K562 (cell line): Measurements from ENCODE around the gene INTS1. TPM values are rescaled to one million over a fixed set of nuclear protein-coding genes. Genes with fewer than 3 reads are reported as not detected.

ENCODE experiments used
- ARHGAP35 ChIP-seq: fragments of 450-650 bp; IDR thresholded peaks from 2 replicates; pipeline ENCODE4 v1.6.1; 2018; ENCODE audit not compliant: partially characterized antibody
- ARID3A ChIP-seq: IDR thresholded peaks from 2 replicates; pipeline ENCODE4 v1.6.1; 2012; ENCODE audit warnings: low read depth, low read length, improper control_type of control experiment, borderline replicate concordance
- ATF1 ChIP-seq, 2 experiments: fragments of 450-650 bp in 1 of 2; IDR thresholded peaks; 2 replicates each; pipeline ENCODE4 v1.6.1; 2016; ENCODE audit warnings: missing compliant biosample characterization in 1 of 2, missing genetic modification characterization in 1 of 2
- CBX2 ChIP-seq: fragments of 200-600 bp; sonication (generic); IDR thresholded peaks from one replicate; pipeline ENCODE4 v1.6.1; 2012; ENCODE audit warnings: mild to moderate bottlenecking, low read length, inconsistent platforms; ENCODE audit not compliant: insufficient read depth, poor library complexity, severe bottlenecking
- CHD1 ChIP-seq: fragments of 200-600 bp; sonication (generic); IDR thresholded peaks from one replicate; pipeline ENCODE4 v1.6.1; 2012; ENCODE audit warnings: mild to moderate bottlenecking, moderate library complexity, low read length, inconsistent platforms
- CUX1 ChIP-seq: fragments of 200-800 bp; sonication (Bioruptor generic); IDR thresholded peaks from 2 replicates; pipeline ENCODE4 v1.6.1; 2016; ENCODE audit warnings: missing genetic modification characterization, missing compliant biosample characterization
- DACH1 ChIP-seq: fragments of 450-650 bp; IDR thresholded peaks from 2 replicates; pipeline ENCODE4 v1.6.1; 2018; ENCODE audit not compliant: partially characterized antibody
- HDAC3 ChIP-seq: fragments of 450-650 bp; IDR thresholded peaks from 2 replicates; pipeline ENCODE4 v1.6.1; 2018; ENCODE audit warnings: borderline replicate concordance, mild to moderate bottlenecking, moderate library complexity; ENCODE audit not compliant: partially characterized antibody
- MLX ChIP-seq, 2 experiments: fragments of 450-650 bp in 1 of 2; sonication (generic) in 1 of 2; formaldehyde crosslinking; conservative IDR thresholded peaks; 2 replicates each; pipeline versions ENCODE4 v1.4.0 to v1.8.1; 2020 to 2022; ENCODE audit warnings: mild to moderate bottlenecking in 1 of 2, missing genetic modification reagents in 1 of 2
- POLR2H ChIP-seq: IDR thresholded peaks from 2 replicates; pipeline ENCODE4 v1.6.1; 2016; ENCODE audit warnings: missing genetic modification characterization, low read depth, mild to moderate bottlenecking, control low read depth, missing compliant biosample characterization, moderate library complexity
- RNF219 ChIP-seq: fragments of 250-450 bp; sonication (Bioruptor Pico); IDR thresholded peaks from 2 replicates; pipeline ENCODE4 v1.5.0; 2022; ENCODE audit warnings: mild to moderate bottlenecking
- ZNF165 ChIP-seq: fragments of 250-450 bp; sonication (Bioruptor Pico); IDR thresholded peaks from 2 replicates; pipeline ENCODE4 v1.4.0; 2020; ENCODE audit warnings: borderline replicate concordance
- polyA plus RNA-seq, 8 experiments: library from polyadenylated mRNA; depleted of rRNA in 4 of 8; stranded (reverse) in 5 of 8; unstranded in 3 of 8; fragments of >200 nt; fragmentation: Nextera tagmentation in 2 of 8; fragmentation: Illumina TruSeq in 1 of 8; extraction: Ambion mirVana in 2 of 8; extraction: Trizol in 1 of 8; gene quantifications; 2 replicates each; pipeline versions ENCODE4 v1.2.1 to v1.2.3, GENCODE V29; 2011 to 2014; ENCODE audit warnings: inconsistent platforms in 1 of 8, missing spikeins in 1 of 8
- total RNA-seq, 7 experiments: library from RNA; depleted of rRNA in 6 of 7; stranded (reverse); fragments of >200 nt in 6 of 7; fragmentation: Illumina TruSeq in 2 of 7; extraction: Trizol in 2 of 7; gene quantifications; 2 replicates each; pipeline versions ENCODE4 v1.2.1 to v1.2.3, GENCODE V29; 2011 to 2021; ENCODE audit warnings: low replicate concordance in 1 of 7
- TF ChIP-seq, protein P1 (sequence below): sonication (generic); formaldehyde crosslinking; IDR thresholded peaks from 2 replicates; pipeline ENCODE4 v1.4.0; 2020; ENCODE audit warnings: mild to moderate bottlenecking, missing genetic modification reagents

INTS1 gene
- total and polyA plus RNA-seq, 9 of the 15 experiments (the other 6 are each of a cell fraction or from before 2014, with no cell fraction given), result 0.34 to 119 (median 18.5) TPM

GRCh38 chr7:1537535-1538412 lies 33.6 kb upstream of the INTS1 start (continued):
- TF ChIP-seq RNF219 (no peak), CBX2 (no peak), ARID3A (peak; percentile 86; the same call in 1 of the 2 replicates), HDAC3 (peak; percentile 78), DACH1 (peak; percentile 49), CUX1 (CRISPR knock-in tag) (no peak), ARHGAP35 (peak; percentile 28), CHD1 (no peak), ZNF165 (CRISPR knock-in tag) (no peak), MLX (CRISPR knock-in tag; conservative IDR thresholded peaks at IDR 0.05) (no peak), ATF1 (CRISPR knock-in tag; IDR thresholded peaks at IDR 0.05) (no peak), ATF1 (tag; IDR thresholded peaks at IDR 0.05) (peak; percentile 78), POLR2H (tag) (no peak)
- TF ChIP-seq, protein P1, sequence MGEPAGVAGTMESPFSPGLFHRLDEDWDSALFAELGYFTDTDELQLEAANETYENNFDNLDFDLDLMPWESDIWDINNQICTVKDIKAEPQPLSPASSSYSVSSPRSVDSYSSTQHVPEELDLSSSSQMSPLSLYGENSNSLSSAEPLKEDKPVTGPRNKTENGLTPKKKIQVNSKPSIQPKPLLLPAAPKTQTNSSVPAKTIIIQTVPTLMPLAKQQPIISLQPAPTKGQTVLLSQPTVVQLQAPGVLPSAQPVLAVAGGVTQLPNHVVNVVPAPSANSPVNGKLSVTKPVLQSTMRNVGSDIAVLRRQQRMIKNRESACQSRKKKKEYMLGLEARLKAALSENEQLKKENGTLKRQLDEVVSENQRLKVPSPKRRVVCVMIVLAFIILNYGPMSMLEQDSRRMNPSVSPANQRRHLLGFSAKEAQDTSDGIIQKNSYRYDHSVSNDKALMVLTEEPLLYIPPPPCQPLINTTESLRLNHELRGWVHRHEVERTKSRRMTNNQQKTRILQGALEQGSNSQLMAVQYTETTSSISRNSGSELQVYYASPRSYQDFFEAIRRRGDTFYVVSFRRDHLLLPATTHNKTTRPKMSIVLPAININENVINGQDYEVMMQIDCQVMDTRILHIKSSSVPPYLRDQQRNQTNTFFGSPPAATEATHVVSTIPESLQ (CRISPR knock-in tag), result no peak
